IMR-90 (cell line): ENCODE data around the gene BRCA2. TPM values are rescaled to one million over a fixed set of nuclear protein-coding genes. Genes with fewer than 3 reads are reported as not detected.
"Not testable (repeated sequence)": the region's sequence is repeated elsewhere in the genome, so short reads cannot be mapped to it uniquely, and the experiment has no call there.

Source experiments
- ATAC-seq: fragments of 200-7000 bp; cut with Tn5 transposase; 2 replicates; pipeline ENCODE4 v1.9.1; 2020; ENCODE audit warnings: low read depth, mild to moderate bottlenecking, moderate library complexity
- BruUV-seq: library from RNA; stranded (reverse); fragments of 400-500 nt; replicated peaks from 2 replicates; lab custom pipeline; 2021; lab: Mats Ljungman, UMichigan
- CTCF ChIA-PET: fragments of 300-600 bp; formaldehyde crosslinking; extraction: SDS; loops from one replicate; lab custom pipeline; 2021; ENCODE audit warnings: antibody characterized with exemption; lab: Yijun Ruan, JAX
- POLR2A ChIA-PET: fragments of 300-600 bp; sonication (Branson Sonifier 250); formaldehyde crosslinking; loops from one replicate; lab custom pipeline; 2022; ENCODE audit warnings: antibody characterized with exemption; ENCODE audit not compliant: unreplicated experiment; lab: Charles Lee
- DNase-seq: peaks from one replicate; pipeline ENCODE4 v3.0.0; 2013
- H2AFZ ChIP-seq: replicated peaks from 2 replicates; pipeline ENCODE3; 2013; ENCODE audit warnings: low read length, mild to moderate bottlenecking; ENCODE audit not compliant: poor library complexity
- H2AK5ac ChIP-seq: 2 replicates; pipeline ENCODE4 v1.6.1; 2013; ENCODE audit warnings: low read depth, low read length, inconsistent platforms
- H2AK9ac ChIP-seq: replicated peaks from 2 replicates; pipeline ENCODE3; 2013; ENCODE audit warnings: mild to moderate bottlenecking, low read depth, low read length, moderate library complexity; ENCODE audit not compliant: poor library complexity
- H2BK120ac ChIP-seq: 2 replicates; pipeline ENCODE4 v1.6.1; 2013; ENCODE audit warnings: low read depth, low read length, inconsistent platforms
- H2BK15ac ChIP-seq: 3 replicates; pipeline ENCODE4 v1.6.1; 2013; ENCODE audit warnings: low read depth, low read length, inconsistent platforms
- H2BK20ac ChIP-seq: 2 replicates; pipeline ENCODE4 v1.6.1; 2013; ENCODE audit warnings: low read depth, mild to moderate bottlenecking, inconsistent platforms, low read length, moderate library complexity
- H2BK5ac ChIP-seq: 2 replicates; pipeline ENCODE4 v1.6.1; 2013; ENCODE audit warnings: mild to moderate bottlenecking, low read depth, low read length, inconsistent platforms; ENCODE audit not compliant: poor library complexity, severe bottlenecking
- H3K14ac ChIP-seq: replicated peaks from 2 replicates; pipeline ENCODE4 v1.6.1; 2013; ENCODE audit warnings: low read depth, low read length, inconsistent platforms
- H3K18ac ChIP-seq: 2 replicates; pipeline ENCODE4 v1.6.1; 2013; ENCODE audit warnings: low read depth, low read length, control low read depth
- H3K23ac ChIP-seq: 2 replicates; pipeline ENCODE4 v1.6.1; 2013; ENCODE audit warnings: low read depth, low read length, inconsistent platforms
- H3K27ac ChIP-seq: 2 replicates; pipeline ENCODE4 v1.5.1; 2013; ENCODE audit warnings: mild to moderate bottlenecking, control low read depth, low read length; ENCODE audit not compliant: insufficient read depth
- H3K27me3 ChIP-seq: 2 replicates; pipeline ENCODE4 v1.6.1; 2013; ENCODE audit warnings: low read length; ENCODE audit not compliant: control insufficient read depth, insufficient read depth
- H3K36me3 ChIP-seq: 2 replicates; pipeline ENCODE4 v1.6.1; 2013; ENCODE audit warnings: low read length, mixed read lengths; ENCODE audit not compliant: control insufficient read depth, insufficient read depth
- H3K4ac ChIP-seq: 2 replicates; pipeline ENCODE4 v1.6.1; 2013; ENCODE audit warnings: low read depth, low read length, inconsistent platforms
- H3K4me1 ChIP-seq: 2 replicates; pipeline ENCODE4 v1.6.1; 2013; ENCODE audit warnings: low read length, mixed read lengths; ENCODE audit not compliant: control insufficient read depth, insufficient read depth
- H3K4me2 ChIP-seq: 2 replicates; pipeline ENCODE4 v1.6.1; 2013; ENCODE audit warnings: low read depth, mild to moderate bottlenecking, control low read depth, low read length, moderate library complexity
- H3K4me3 ChIP-seq: 2 replicates; pipeline ENCODE4 v1.5.1; 2013; ENCODE audit warnings: low read depth, mild to moderate bottlenecking, control low read depth, low read length, moderate library complexity; ENCODE audit not compliant: insufficient read depth
- H3K56ac ChIP-seq: 2 replicates; pipeline ENCODE4 v1.6.1; 2013; ENCODE audit warnings: low read length, inconsistent platforms; ENCODE audit not compliant: insufficient read depth; ENCODE audit errors: extremely low read depth
- H3K79me1 ChIP-seq, 2 experiments: 2 replicates each; pipeline ENCODE4 v1.6.1; 2013; ENCODE audit warnings: low read length in 2 of 2, inconsistent platforms in 1 of 2, low read depth in 1 of 2
- H3K9ac ChIP-seq: 2 replicates; pipeline ENCODE4 v1.6.1; 2013; ENCODE audit warnings: low read depth, low read length, control low read depth
- H3K9me1 ChIP-seq: 2 replicates; pipeline ENCODE4 v1.6.1; 2013; ENCODE audit warnings: low read length, inconsistent platforms; ENCODE audit not compliant: insufficient read depth
- H3K9me3 ChIP-seq: 2 replicates; pipeline ENCODE4 v1.6.1; 2013; ENCODE audit warnings: low read length; ENCODE audit not compliant: control insufficient read depth, insufficient read depth
- H4K20me1 ChIP-seq: 2 replicates; pipeline ENCODE4 v1.6.1; 2013; ENCODE audit warnings: low read length, inconsistent platforms; ENCODE audit not compliant: insufficient read depth
- H4K5ac ChIP-seq: 2 replicates; pipeline ENCODE4 v1.6.1; 2013; ENCODE audit warnings: mild to moderate bottlenecking, low read depth, low read length, control low read depth
- H4K8ac ChIP-seq, 2 experiments: 2 replicates each; pipeline ENCODE4 v1.6.1; 2013; ENCODE audit warnings: low read depth in 2 of 2, low read length in 2 of 2, control low read depth in 1 of 2, inconsistent platforms in 1 of 2
- H4K91ac ChIP-seq: 2 replicates; pipeline ENCODE4 v1.6.1; 2013; ENCODE audit warnings: low read depth, low read length, inconsistent platforms; ENCODE audit not compliant: insufficient read depth
- WGBS, 2 experiments: methylation state at CpG; one replicate each; pipeline versions ENCODE4 v1.1.5 to v1.1.7; 2013; ENCODE audit warnings: missing lambda C conversion rate in 2 of 2; ENCODE audit not compliant: insufficient read length in 1 of 2; ENCODE audit errors: extremely low coverage in 2 of 2; 5-methylcytosine and 5-hydroxymethylcytosine counted together
- dilution Hi-C: fragments of 300-500 bp; cut with HindIII; formaldehyde crosslinking; loops from one replicate; pipeline ENCODE4 v1.14.3; 2018; ENCODE audit warnings: low sequenced_read_pairs; ENCODE audit not compliant: unreplicated experiment
- in situ Hi-C: fragments of 300-500 bp; cut with MboI; formaldehyde crosslinking; loops from 3 replicates; pipeline ENCODE4 v1.14.3; 2019; ENCODE audit warnings: low sequenced_read_pairs, inconsistent platforms, mixed read lengths
- intact Hi-C: fragments of 100-400 bp; cut with micrococcal nuclease; formaldehyde crosslinking; loops from 2 replicates; pipeline ENCODE4 v1.10.0; 2022
- polyA plus RNA-seq, 3 experiments: library from polyadenylated mRNA; depleted of rRNA; stranded (reverse); fragments of >200 nt; gene quantifications; 2 replicates each; pipeline ENCODE4 v1.2.3, GENCODE V29; 2012; ENCODE audit warnings: low replicate concordance in 1 of 3
- total RNA-seq: library from RNA; depleted of rRNA; stranded (reverse); fragments of >200 nt; gene quantifications from 2 replicates; pipeline ENCODE4 v1.2.3, GENCODE V29; 2012

BRCA2 gene
- total and polyA plus RNA-seq, 2 of the 4 experiments (the other 2 are of a cell fraction): 2.0 to 9.7 TPM

GRCh38 chr13:32350839-32351441, 35.6 kb downstream of the BRCA2 start:
- H4K8ac ChIP-seq, H2BK20ac ChIP-seq, H3K23ac ChIP-seq, dilution Hi-C loops, BruUV-seq, H4K5ac ChIP-seq, H3K18ac ChIP-seq, H4K91ac ChIP-seq, H4K20me1 ChIP-seq, intact Hi-C loops, H3K56ac ChIP-seq, H2AK5ac ChIP-seq, H3K27me3 ChIP-seq, H3K79me1 ChIP-seq, H3K27ac ChIP-seq, DNase-seq, H3K36me3 ChIP-seq, H3K4ac ChIP-seq, H2BK5ac ChIP-seq, H3K9me3 ChIP-seq, H2AK9ac ChIP-seq, ATAC-seq, H3K14ac ChIP-seq, in situ Hi-C loops, H3K9ac ChIP-seq, H3K4me3 ChIP-seq, H2BK15ac ChIP-seq, POLR2A ChIA-PET, H3K4me1 ChIP-seq, H2AFZ ChIP-seq, H3K9me1 ChIP-seq, H3K4me2 ChIP-seq, CTCF ChIA-PET, H2BK120ac ChIP-seq: not testable (repeated sequence)
- WGBS, 2 experiments: 97% methylated on average over 10 of the region's 15 CpGs; no CpG with 5 or more reads in 1 of the 2 experiments
